ENCODE data around the gene FGF7. TPM values are rescaled to one million over a fixed set of nuclear protein-coding genes. Genes with fewer than 3 reads are reported as not detected.
"Not testable (repeated sequence)": the region's sequence is repeated elsewhere in the genome, so short reads cannot be mapped to it uniquely, and the experiment has no call there.

FGF7 gene
- total RNA-seq, 1 donor from 2014 or later, result not detected

GRCh38 chr15:49492830-49493229 is 69.8 kb downstream of the FGF7 start:
- no peak for DNase-seq (ENCODE audit: low read depth in 2 of 2)

DNA sequence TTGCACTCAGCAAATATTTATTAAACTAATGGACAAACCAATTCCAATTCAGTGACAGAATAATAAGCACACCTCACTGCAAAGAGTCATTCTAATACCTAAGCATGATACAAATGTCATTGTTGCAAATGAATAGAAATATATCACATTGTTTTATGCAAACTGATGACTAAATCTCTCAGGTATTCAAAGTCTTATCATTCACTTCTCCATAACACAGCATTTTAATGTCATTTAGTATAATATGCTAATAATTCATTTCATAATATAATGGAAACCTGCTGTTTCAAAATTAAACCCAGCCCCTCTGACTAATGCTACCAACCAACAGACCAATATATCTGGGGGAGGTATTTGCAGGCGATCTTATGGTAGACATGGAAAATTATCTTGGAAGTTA is 71.8 kb downstream of the FGF7 start:
- DNase-seq (ENCODE audit: low read depth in 2 of 2), result no peak

- no peak for DNase-seq (ENCODE audit: low read depth in 2 of 2)
Measured at GRCh38 chr15:49495993-49496753, 73.1 kb downstream of the FGF7 start.

DNA sequence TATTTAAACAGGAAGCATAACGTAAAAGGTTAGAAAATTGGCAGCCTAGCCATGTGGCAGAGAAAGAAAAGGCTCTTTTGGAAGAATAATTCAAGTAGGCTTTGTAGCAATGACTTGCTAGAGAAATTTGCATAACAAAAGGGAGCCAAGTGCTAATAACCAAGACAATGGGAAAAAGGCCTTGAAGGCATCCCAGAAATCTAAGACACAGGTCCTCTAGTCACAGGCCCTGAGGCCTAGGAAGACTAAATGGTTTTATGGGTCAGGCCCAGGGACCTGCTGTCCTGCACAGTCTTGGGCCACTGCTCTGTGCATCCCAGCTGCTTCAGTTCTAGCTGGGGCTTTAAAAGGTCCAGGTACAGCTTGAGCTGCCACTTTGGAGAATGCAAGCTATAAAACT is 78.5 kb downstream of the FGF7 start:
- no peak for DNase-seq (ENCODE audit: low read depth in 2 of 2)

DNA sequence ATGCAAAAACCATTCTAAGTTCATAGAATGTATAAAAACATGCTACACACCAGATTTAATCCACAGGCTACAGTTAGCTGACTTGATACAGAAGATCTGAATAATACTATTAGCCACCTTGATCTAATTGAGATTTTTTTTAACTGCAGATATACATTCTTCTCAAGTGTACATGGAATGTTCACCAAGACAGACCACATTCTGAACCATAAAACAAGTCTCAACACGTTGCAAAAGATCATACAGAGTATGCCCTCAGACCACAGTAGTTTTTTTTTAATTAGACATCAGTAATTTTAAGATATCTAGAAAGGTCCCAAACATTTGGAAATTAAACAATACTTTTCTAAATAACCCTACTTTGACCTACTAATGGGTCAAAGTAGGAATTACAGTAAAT is 83.3 kb downstream of the FGF7 start:
- DNase-seq (ENCODE audit: low read depth in 2 of 2), result no peak

DNA sequence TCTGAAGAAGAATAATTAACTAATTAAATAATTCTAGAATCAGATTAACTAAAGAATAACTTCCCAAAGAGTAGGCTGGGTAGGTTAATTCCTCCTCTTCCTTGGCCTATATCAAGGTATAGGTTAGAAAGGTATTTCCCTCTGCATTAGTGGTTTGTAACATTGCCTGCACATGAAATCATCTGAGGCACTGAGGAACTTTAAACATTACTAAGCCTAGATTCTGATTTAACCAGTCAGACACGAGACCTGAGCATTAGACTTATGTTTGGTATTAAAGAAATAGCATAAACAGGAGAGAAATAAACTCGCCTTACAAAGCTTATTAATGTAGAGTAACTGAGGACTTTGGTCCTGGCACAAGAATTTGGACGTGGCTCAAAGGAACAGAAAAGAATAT is 84.2 kb downstream of the FGF7 start:
- DNase-seq (ENCODE audit: low read depth in 2 of 2), result no peak

DNA sequence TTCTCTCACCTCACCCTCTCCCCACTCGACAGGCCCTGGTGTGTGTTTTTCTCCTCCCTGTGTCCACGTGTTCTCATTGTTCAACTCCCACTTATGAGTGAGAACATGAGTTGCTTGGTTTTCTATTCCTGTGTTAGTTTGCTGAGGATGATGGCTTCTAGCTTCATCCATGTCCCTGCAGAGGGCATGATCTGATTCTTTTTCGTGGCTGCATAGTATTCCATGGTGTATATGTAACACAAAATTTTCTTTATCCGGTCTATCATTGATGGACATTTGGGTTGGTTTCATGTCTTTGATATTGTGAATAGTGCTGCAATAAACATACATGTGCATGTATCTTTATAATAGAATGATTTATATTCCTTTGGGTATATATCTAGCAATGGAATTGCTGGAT is 89.7 kb downstream of the FGF7 start:
- not testable (repeated sequence) for DNase-seq (ENCODE audit: low read depth in 2 of 2)

GRCh38 chr15:49521802-49522201 is 98.8 kb downstream of the FGF7 start:
- DNase-seq (ENCODE audit: low read depth in 2 of 2), result peak in 1 of 2 donors; percentile 1

- DNase-seq (ENCODE audit: low read depth in 2 of 2), result no peak
Measured at GRCh38 chr15:49528289-49528688, 105.2 kb downstream of the FGF7 start.

DNA sequence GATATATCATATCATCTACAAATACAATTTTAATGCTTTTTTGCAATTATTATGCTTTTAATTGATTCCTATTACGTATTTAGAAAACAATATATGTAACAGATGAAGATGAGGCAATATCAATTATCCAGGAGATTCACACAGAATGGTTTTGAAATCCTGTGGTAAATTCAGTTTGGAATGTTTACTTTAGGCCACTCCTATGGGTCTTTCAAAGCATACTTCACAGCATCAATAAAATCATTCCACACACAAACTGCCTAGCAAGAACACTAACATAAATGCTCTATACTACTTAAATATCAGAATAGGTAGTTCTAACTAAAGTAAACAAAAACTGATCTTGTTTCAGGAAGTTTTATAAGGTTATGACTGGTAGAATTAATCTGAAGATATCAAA is 107.0 kb downstream of the FGF7 start:
- DNase-seq (ENCODE audit: low read depth in 2 of 2), result no peak

Other genes with a start within 250 kb of the FGF7 start
- gene FAM227B, start 197.6 kb downstream of the FGF7 start, total RNA-seq, result 0.99 and 2.2 TPM in 2 replicates
- 10.7 and 12.1 TPM in 2 replicates for gene DTWD1, start 197.8 kb downstream of the FGF7 start, total RNA-seq

Data from lung microvascular endothelial cell (primary cell).